Activated gamma-delta T cell (primary cell): Measurements from ENCODE around the gene GABRR3.

Experiments
- DNase-seq: peaks from one replicate; lab custom pipeline; 2025; lab: John Stamatoyannopoulos, UW

GABRR3 gene

DNA sequence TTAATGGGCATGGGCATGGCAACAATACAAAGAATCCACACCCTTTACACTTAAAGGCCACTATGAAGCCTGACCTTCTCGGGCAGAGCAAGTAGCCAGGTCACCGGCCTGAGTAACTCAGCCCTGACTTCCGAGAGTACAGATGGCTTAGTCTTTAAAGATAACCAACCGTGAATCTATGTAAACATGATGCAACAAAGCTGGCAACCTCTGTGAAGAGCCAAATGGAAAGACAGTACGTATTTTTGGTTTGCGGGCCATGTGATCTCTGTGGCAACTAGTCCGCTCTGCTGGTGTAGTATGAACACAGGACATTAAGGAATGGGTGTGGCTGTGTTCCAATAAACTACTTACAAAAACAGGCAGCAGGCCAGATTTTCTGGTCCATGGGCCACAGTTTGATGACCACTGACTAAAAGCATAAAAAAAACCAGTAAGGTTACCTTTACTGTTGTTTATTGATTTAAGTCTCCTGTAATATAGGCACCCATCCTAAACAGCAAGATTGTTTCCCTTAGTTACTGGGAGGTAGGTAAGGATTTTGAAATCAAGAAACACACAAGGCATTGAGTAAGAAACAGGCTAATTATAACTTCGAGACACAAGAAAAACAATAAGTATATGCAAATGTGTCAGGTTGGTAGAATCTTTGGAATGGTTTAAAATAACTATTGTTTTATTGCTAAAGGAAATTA, 77.4 kb downstream of the GABRR3 start:
- no peak for DNase-seq

GRCh38 chr3:97956051-97956450, 79.1 kb downstream of the GABRR3 start:
- no peak for DNase-seq

DNA sequence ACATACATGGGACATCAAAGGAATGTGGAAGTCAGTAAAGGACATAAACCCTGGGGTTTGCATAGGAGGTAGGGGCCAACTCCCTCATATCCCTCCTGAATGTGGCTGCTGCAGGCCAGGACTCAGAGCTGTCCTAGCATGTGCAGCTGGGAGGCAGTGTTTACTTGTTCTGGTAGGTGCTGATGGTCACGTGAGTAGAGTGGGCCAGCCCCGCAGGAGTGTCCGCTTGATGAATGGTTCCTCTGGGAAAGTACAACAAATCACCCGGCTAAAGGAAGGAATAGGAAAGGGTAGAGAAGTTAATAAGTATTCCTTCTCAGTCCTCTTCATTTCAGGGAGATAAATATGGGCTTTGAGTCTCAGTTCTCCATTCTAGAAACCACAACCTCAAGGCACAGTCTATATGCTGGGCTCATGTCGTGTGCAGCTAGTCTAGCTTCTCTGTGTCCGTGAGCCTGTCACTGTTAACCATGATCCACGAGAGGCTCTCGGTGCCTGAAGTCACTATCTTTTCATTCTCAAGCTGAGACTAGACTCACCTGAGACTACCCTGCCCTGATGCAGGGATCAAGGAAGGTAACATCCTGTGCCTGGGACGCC, 80.8 kb downstream of the GABRR3 start:
- no peak for DNase-seq

- DNase-seq, result no peak
Measured at GRCh38 chr3:97952872-97953271, 82.2 kb downstream of the GABRR3 start.

- no peak for DNase-seq
Measured at GRCh38 chr3:97952280-97952679, 82.8 kb downstream of the GABRR3 start.

GRCh38 chr3:97950360-97950759, 84.8 kb downstream of the GABRR3 start:
- DNase-seq, result no peak

GRCh38 chr3:97949743-97950142, 85.4 kb downstream of the GABRR3 start:
- no peak for DNase-seq

DNA sequence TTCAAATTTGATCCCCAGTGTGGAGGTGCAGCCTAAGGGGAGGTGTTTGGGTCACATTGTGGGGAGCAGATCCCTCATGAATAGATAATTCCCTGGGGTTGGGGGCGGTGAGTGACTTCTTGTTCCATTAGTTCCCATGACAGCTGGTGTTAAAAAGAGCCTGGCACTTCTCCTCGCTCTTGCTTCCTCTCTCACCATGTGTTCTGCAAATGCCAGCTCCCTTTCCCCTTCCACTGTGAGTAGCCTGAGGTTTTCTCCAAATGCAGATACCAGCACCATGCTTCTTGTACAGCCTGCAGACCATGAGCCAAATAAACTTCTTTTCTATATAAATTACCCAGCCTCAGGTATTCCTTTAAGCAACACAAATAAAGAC, 86.0 kb downstream of the GABRR3 start:
- DNase-seq, result no peak

DNA sequence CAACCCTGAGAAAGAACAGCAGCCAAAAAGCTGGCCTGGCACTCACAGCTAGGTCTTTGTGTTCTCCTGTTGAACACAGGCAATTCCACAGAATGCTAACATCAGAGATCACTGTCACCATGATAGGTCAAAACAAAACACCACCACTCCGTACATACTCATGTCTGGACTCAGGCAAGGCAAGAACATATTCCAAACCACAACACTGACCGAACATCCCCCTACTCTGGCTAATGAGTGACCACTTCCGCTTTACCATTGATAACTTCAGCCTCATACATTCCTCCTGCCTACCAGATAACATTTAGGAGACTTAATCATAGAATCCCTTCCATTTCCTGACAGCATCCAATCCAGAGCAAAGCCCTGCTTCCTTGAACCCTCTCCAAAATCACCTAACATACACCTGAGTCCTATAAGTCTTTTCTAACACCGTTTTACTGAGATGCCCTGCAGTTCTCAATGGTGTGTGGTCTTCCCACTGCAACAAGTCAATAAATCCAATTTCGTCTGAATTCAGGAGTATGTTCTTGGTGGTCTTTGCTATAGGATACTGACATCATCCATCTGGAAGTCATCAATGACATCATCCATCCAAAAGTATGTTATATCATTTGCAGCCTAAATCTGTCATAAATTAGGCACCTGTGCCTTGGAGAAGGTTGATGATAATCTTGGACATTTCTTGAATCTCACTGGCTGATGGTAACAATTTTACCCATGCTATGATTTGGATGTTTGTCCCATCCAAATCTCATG, 86.6 kb downstream of the GABRR3 start:
- no peak for DNase-seq

GRCh38 chr3:97942801-97943546, 92.1 kb downstream of the GABRR3 start:
- no peak for DNase-seq

GRCh38 chr3:97940034-97940433, 95.1 kb downstream of the GABRR3 start:
- no peak for DNase-seq

GRCh38 chr3:97939401-97939800, 95.7 kb downstream of the GABRR3 start:
- DNase-seq, result no peak

GRCh38 chr3:97938444-97938843, 96.7 kb downstream of the GABRR3 start:
- DNase-seq, result no peak

GRCh38 chr3:97937205-97937604, 97.9 kb downstream of the GABRR3 start:
- DNase-seq, result no peak

DNA sequence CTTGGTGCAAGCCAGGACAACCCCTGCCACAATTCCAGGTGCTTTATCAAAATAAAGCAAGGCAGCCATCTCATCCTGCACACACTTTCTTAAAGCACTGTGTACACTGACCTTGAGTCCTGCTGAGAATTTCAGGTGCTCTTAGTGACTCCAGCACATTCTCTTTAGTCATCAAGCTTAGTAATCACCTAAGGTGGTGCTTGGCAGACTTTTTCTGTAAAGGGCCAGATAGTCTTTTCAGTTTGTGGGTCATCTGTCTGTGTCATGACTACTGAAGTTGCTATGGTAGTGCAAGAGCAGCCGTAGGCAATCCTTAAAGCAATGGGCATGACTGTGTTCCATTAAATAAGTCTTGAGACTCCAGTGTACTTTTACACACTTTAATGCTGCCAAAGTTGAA, 99.3 kb downstream of the GABRR3 start:
- DNase-seq, result no peak
